NCI-H446 treated with DMSO at 0.1 percent for 48 hours (cell line): Measurements from ENCODE around the gene PHTF1.

Experiments used
- DNase-seq: peaks from one replicate; lab custom pipeline; 2025; lab: John Stamatoyannopoulos, UW

Gene PHTF1

DNA sequence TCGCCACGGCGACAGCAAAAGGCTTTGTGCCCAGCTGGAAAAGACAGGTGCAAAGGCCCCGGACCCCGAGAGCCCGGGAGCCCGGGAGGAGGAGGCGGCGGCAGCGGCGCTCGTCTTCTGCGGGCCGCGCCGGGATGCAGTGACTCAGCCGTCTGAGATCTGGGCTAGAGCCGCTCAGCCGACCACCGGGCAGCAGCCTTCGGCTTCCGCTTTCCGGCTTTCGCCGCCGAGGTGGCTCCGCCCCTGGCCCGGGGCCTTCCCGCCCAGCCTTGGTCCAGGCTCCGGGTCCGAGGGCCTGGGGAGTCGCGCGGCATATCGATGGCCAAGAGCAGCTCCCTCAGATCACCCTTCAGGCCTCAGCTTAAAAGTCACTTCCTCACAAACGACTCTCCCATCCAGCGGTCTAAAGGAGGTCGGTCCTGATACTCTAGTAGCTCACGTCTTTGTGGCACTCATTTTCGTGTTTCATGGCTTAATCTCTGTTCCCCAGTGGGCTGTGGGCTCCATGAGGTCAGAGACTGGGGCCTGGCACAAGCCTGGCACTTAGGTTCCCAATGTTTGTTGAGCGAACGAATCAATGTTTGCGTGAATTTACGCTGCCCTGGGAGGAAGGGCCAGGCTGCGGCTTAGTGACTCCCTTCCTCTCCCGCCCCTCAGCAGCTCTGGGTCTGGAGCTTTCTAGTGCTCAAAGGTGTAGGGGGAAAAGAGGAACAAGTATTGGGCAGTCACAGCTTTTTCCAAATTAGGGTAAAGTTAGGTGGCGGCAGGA lies at the start of gene PHTF1:
PHTF1 (minus strand) TSS at position 154 of the 769 bp plus-strand sequence. CDS start 783 bp downstream, outside the sequence.
- DNase-seq: peak; percentile 49

- DNase-seq: no peak
Observed at GRCh38 chr1:113808450-113809195, 49.3 kb upstream of the PHTF1 start.

GRCh38 chr1:113805639-113806038 lies 46.4 kb upstream of the PHTF1 start:
- no peak for DNase-seq

GRCh38 chr1:113805256-113805531 lies 45.9 kb upstream of the PHTF1 start:
- no peak for DNase-seq

DNA sequence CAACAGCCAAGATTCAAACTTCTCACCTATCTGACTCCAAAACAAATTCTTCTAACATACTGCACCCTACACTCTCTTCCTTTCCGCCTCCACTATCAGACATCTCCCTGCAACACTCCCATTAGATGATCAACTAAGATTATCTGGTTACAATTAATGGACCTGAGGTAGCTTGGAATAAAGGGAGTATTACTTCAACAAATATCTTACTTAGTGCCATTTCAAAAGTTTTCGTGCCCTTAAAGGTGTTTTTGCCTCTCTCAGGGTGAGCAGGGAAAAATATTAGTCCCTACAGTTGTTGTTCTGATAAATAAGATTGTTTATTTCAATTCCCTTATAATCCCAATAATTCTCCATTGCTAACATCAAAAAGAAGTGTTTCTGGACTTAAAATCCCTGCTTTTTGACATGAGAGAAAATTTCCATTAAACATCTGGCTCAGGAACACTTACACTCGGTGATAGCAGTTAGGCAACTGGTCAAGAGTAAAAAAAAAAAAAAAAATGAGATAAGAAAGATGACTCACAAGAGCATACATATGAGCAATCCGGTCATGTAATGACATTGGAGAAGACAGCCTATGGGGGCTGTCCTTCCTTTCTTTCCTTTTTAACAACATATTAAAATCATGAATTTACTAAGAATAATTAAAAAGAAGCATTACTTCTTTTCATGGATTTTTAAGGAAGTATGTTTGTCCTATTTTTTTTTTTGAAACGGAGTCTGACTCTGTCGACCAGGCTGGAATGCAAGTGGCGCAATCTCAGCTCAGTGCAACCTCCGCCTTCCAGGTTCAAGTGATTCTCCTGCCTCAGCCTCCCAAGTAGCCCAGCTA lies 45.4 kb upstream of the PHTF1 start:
- no peak for DNase-seq

DNA sequence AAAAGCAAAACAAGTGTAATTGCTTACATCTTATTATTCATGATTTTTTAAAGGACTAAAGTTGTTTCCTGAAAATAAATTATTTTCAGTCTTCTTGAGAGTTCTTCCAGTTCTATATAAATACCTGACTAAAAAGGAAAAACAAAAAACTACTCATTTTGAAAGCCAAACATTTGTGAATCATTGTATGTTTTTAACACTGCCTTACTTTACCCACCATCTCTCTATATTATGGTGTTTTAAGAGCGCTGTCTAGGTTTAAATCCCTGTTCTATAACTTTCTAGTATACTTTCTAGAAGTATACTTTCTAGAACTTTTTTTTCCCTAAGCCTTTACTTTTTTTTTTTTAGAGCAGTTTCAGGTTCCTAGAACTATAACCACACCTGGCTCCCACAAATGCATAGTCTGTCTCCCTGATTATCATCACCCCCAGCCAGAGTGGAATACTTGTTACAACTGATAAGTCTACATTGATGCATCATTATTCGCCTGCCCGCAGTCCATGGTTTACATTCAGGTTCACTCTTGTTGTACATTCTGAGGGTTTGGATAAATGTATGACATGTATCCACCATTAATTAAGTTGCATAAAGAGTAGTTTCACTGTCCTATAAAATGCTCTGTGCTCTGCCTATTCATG lies 43.2 kb upstream of the PHTF1 start:
- DNase-seq: no peak

- no peak for DNase-seq
Observed at GRCh38 chr1:113800487-113800886, 41.2 kb upstream of the PHTF1 start.

- no peak for DNase-seq
Observed at GRCh38 chr1:113797472-113797871, 38.2 kb upstream of the PHTF1 start.

GRCh38 chr1:113793878-113794834 lies 34.9 kb upstream of the PHTF1 start:
- no peak for DNase-seq

GRCh38 chr1:113792986-113793385 lies 33.7 kb upstream of the PHTF1 start:
- DNase-seq: no peak

DNA sequence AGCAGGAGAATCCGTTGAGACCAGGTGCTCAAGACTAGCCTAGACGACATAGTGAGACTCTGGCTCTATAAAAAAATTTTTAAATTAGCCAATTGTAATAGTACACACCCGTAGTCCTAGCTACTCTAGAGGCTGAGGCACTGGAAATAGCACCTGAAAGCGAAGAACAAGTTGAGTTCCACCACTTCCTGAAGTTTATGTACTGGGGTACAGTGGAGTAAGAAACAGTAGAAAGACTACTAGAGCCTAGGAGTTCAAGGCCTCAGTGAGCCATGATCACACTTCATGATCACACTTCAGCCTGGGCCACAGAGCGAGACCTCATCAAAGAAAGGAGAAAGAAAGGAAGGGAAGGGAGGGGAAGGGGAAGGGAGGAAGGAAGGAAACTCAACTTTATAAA lies 33.2 kb upstream of the PHTF1 start:
- DNase-seq: no peak

- DNase-seq: no peak
Observed at GRCh38 chr1:113788802-113789201, 29.5 kb upstream of the PHTF1 start.

DNA sequence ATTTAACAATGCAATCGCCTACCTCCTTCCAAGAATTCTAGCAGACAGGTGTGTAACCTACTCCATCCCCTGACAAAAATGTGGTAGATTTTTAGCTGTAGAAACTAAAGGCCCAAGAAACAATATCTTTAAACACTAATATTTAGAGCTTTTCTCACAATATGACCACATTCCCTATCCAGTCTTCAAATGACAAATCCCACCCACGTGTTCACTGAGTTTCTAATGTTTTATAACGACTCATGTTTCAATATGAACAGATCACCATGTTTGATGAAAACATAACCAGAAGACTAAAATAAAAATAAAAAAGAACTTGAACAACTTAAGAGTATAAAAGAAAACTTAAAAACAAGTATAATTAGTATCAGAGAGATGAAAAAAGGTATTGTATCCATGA lies 28.4 kb upstream of the PHTF1 start:
- DNase-seq: no peak

DNA sequence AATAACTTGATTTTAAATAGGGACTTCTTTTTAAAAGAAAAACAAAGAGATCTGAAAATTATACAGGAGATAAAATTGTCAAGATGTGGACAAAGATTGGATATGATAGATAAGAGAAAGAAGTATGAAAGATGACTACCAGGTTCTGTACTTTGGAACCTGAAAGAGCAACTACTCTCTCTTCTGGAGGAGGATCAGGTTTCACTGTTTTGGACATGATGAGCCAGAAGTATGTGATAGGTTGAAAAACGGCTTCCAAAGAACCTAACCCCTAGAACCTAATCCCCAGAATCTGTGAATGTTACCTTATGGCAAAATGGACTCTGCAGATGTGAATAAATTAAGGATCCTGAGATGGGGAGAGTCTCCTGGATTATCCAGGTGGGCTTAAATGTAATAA lies 26.8 kb upstream of the PHTF1 start:
- DNase-seq: no peak

DNA sequence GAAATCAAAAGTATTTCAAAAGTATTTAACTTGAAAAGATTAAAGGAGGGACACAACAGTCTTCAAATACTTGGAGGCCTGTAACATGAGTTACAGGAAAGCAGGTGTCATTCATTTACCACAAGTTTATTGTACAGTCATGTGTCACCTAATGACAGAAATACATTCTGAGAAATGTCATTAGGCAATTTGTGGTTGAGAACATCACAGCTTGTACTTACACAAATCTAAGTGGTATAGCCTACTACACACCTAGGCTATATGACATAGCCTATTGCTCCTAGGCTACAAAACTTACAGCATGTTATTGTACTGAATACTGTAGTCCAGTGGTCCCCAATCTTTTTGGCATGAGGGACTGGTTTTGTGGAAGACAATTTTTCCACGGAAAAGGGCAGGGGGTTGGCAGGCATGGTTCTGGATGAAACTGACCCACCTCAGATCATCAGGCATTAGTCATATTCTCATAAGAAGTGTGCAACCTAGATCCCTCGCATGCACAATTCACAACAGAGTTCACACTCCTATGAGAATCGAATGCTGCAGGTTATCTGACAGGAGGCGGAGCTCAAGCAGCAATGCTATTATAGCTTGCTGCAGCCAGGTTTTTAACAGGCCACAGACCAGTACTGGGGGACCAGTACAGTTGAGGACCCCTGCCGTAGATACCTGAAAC lies 25.0 kb upstream of the PHTF1 start:
- DNase-seq: no peak

GRCh38 chr1:113783254-113784103 lies 24.2 kb upstream of the PHTF1 start:
- DNase-seq: peak; percentile 71

GRCh38 chr1:113782406-113782805 lies 23.1 kb upstream of the PHTF1 start:
- no peak for DNase-seq

DNA sequence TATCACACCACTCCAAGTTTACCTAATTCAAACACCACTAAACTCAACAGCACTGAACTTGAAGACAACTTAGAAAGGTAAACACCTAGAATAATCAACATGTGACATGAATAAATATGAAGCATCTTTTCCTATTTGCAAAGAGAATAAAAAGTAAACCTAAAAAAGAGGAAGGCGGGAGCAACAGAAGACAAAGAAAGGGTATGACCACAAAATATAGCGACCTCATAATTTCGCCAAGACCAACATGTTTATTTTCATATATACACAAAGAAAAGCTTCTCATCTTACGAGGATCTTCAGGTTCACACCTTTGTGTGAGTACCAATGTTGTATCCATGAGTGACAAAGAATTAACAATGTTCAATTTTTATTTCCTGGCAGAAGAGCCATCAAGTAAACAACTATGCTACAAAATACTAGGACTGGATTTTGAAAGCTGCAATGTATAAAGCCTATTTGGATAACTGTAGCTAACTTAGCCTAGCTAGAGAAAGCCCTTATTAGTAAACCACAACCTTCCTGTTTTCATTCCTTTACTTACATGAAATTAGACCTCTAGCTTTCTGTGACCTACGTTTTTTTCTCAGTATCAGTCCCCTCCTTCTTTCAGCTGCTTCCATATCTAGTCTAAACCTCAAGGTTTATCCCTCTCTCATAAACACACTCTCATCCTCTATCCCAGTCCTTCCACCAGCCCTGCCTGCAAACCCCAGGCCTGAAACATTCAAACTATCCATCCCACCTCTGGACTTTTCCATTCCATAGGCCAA lies 21.3 kb upstream of the PHTF1 start:
- DNase-seq: no peak

- DNase-seq: no peak
Observed at GRCh38 chr1:113779542-113779941, 20.3 kb upstream of the PHTF1 start.
